Left lobe of liver (tissue), 2 donors: Measurements from ENCODE around the gene CABLES1. TPM values are rescaled to one million over a fixed set of nuclear protein-coding genes. Genes with fewer than 3 reads are reported as not detected.
"Not testable (repeated sequence)": the region's sequence is repeated elsewhere in the genome, so short reads cannot be mapped to it uniquely, and the experiment has no call there.

Source experiments
- ATAC-seq: fragments of 200-7000 bp; cut with Tn5 transposase; one replicate; pipeline ENCODE4 v1.9.1; 2020; ENCODE audit warnings: mild to moderate bottlenecking, moderate library complexity
- DNase-seq: peaks from one replicate; pipeline ENCODE4 v3.0.0-alpha.2; 2020; ENCODE audit warnings: low spot score
- total RNA-seq: library from RNA; stranded (reverse); gene quantifications from one replicate; pipeline ENCODE4 v1.2.1, GENCODE V29; 2021
- donor health status: DM: no; HTN: no; CAD: no; lungs with moderate emphysema.
- donor health status: DM: no; HTN: yes; CAD: no.

CABLES1 gene
- total RNA-seq, 1 donor from 2014 or later, result 12.8 TPM

GRCh38 chr18:23108496-23108895 lies 26.8 kb upstream of the CABLES1 start:
- ATAC-seq, result no peak
- DNase-seq, result no peak

DNA sequence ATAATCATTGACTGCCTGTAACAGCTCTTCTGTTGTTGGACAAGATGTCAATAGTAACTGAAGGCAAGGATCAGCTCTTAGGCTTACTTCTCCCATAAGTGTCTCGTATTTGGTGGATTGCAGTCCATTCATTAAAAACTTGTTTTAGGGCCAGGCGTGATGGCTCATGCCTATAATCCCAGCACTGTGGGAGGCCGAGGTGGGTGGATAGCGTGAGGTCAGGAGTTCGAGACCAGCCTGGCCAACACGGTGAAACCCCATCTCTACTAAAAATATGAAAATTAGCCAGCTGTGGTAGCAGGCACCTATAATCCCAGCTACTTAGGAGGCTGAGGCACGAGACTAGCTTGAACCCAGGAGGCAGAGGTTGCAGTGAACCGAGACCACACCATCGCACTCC lies 26.1 kb upstream of the CABLES1 start:
- ATAC-seq, result not testable (repeated sequence)

DNA sequence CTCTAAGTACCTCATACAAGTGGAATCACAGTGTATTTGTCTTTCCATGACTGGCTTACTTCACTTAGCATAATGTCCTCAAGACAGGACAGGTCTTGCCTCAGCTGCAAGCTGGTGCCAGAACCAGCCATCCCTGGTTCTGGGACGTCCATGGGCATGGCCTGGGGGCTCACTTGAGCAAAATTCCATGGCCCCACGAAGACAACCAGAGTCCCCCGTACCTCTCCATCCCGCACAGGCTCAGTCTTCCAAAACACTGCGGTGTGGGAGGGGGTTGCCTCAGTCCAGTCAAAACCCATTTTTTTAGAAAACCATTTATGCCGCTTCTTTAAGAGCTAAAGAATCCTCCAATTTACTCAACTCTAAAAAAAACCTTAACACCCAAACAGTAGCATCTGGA lies 21.7 kb upstream of the CABLES1 start:
- DNase-seq (no peak), ATAC-seq (no peak)

More for the DNA sequence above, 26.1 kb upstream of the CABLES1 start:
- DNase-seq, result not testable (repeated sequence)

DNA sequence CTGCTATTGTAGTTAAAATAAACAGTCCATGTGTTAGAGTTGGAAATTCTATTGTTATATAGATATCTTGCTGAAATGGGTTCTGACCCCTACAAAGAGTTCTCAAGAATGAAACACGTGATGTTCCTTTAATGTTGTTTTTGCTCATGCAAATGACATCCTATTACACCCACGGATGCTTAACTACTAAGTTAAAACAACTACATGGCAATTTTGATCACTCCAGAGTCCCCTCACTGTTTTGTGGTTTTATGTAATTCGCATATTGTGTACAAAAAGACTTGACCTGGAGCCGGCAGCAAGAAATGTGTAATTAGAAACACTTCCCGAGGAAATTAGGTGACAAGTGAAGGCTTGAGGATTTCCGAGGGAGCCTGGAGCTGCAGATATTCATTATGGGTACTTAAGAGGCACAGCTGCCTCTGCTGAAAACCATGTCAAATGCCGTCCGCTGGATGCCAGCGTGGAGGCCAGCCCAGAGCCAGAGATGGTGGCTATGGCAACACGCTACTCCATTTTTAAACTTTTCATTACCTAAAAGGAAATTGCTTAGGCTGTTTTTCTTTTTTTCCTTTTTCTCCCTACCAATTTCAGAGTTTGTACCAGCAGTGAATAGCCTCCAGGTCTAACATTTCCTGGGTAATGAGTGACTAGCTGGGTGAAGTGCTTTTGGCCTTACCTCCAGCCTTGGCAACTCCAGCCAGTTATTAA lies 21.0 kb upstream of the CABLES1 start:
- no peak for DNase-seq
- ATAC-seq, result peak; percentile 82

GRCh38 chr18:23114911-23115310 lies 20.4 kb upstream of the CABLES1 start:
- ATAC-seq, result peak; percentile 89
- DNase-seq, result no peak

- no peak for ATAC-seq
- no peak for DNase-seq
Measured at GRCh38 chr18:23115683-23116096, 19.6 kb upstream of the CABLES1 start.

GRCh38 chr18:23121133-23121532 lies 14.2 kb upstream of the CABLES1 start:
- ATAC-seq (no peak), DNase-seq (no peak)

- no peak for ATAC-seq
- no peak for DNase-seq
Measured at GRCh38 chr18:23122334-23123229, 12.7 kb upstream of the CABLES1 start.

DNA sequence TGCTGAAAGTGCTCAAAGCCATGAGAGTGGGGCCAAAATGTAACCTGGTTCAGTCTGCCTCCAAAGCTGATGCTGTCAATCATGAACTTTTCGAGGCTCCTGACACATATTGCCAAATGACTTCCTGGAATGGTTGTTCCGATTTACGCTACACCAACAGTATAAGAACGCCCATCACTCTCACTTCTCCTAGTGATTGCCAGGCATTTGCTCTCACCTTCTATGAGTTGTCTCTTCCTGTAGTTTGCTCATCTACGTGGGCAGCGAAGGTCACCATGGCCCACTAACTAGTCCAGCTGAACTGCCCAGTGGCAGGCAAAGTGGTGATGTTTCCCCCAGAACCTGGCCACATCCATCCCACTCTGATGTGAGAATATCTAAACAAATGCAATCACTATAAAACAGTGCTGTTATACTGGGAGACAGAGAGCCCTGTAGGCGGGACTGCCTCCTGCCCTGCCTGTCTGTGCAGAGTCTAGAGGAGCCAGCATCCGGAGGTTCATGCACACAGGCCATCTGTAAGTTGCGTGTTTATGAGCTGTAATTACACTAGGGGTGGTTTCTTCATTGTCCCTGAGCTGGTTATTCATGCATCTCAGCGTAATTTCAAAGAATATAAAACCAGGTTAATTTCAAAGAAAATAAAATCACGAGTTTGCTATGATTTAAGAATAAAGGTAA lies 8.8 kb upstream of the CABLES1 start:
- peak; percentile 27 for ATAC-seq
- no peak for DNase-seq

- DNase-seq, result no peak
- no peak for ATAC-seq
Measured at GRCh38 chr18:23127090-23127489, 8.2 kb upstream of the CABLES1 start.

GRCh38 chr18:23129355-23130002 lies 5.8 kb upstream of the CABLES1 start:
- ATAC-seq (no peak), DNase-seq (no peak)

DNA sequence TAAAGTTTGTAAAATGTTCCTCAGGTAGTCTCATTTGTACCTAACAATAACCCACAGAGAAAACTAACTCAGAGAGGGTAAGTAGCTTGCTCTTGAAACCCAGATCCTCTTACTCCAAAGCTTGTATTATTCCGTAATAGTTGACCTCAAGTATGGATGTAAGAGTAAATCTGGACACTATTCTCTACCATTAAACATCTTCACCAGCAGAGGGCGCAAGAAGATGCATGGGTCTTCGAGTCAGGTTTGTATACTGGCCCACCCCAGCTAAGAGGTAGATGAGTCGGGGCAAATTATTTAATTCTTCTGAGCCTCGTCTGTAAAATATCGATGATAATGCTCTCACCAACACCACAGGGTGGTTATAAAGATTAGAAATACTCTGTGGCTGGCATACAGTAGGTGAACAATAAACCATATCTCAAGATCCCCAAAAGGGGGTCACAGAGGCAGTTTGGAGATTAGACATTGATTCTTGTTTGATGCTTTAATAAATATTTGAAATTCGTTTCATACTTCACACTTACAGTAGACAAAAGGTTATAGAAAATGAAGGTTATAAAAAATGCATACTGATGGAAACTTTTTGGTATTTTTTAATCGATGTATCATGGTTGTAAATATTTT lies 3.5 kb upstream of the CABLES1 start:
- peak; percentile 33 for ATAC-seq

GRCh38 chr18:23133860-23134779 lies 1.2 kb upstream of the CABLES1 start:
- DNase-seq (peak; percentile 86), ATAC-seq (peak; percentile 68)

More for the DNA sequence above, 3.5 kb upstream of the CABLES1 start:
- DNase-seq, result no peak

- DNase-seq, result peak; percentile 60
- peak; percentile 15 for ATAC-seq
Measured at GRCh38 chr18:23135550-23136325, 453 bp downstream of the CABLES1 start.

DNA sequence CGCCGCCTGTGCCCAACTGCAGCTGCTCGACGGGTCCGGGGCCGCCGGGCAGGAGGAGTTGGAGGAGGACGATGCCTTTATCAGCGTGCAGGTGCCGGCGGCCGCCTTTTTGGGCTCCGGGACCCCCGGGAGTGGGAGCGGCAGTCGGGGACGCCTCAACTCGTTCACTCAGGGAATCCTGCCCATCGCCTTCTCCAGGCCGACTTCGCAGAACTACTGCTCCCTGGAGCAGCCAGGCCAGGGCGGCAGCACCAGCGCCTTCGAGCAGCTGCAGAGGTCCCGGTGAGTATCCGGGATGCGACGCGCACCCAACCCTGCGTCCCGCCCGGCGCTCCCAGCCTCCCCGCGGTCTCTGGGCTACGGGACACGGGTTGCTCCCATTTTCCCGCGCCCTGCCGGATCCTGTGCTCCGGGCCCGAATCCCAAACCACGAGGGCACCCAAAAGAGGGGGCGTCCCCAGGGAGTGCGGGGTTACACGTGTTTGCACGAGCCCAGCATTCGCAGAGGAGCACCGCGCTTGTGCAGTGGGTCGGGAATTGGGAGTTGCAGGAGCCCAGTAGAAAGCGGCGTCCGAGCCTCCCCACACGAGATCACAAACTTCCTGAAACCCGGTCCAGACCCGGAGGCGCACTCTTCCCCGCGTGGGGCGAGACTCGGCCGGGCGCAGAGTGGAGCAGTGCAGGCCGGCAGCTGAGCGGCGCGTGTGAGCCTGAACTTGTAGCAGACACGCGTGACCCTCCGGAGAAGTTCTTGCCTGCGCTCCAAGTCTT lies 1.2 kb downstream of the CABLES1 start:
- ATAC-seq, result peak; percentile 37
- peak; percentile 63 for DNase-seq

- DNase-seq (no peak), ATAC-seq (peak; percentile 24)
Measured at GRCh38 chr18:23137097-23137635, 1.9 kb downstream of the CABLES1 start.

DNA sequence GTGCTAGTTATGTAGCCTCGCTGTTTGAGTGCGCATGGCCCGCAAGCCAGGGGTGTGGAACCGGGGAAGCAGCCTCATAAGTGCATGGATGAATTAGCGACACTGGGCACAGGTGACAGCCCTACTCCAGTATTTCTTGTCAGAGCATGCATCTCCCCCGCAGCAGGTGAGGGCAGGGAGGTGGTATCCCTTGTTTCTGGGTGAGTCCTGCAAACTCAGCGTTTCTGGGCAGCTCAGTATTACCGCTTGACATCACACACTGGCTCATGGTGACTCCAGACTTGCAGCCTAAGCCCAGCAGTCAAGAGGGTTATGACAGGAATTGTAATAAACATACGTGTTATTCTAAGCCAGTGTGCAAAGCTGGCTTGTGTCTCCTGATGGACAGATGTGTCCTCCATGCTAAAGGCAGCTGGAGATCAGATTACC lies 2.5 kb downstream of the CABLES1 start:
- ATAC-seq (no peak), DNase-seq (no peak)
